HEK293T (cell line): ENCODE results near the gene TST.
"Not testable (repeated sequence)": the region's sequence is repeated elsewhere in the genome, so short reads cannot be mapped to it uniquely, and the experiment has no call there.

Experiments used
- CTCF ChIA-PET: fragments of 350-600 bp; formaldehyde crosslinking; extraction: SDS; loops from one replicate; lab custom pipeline; 2021; ENCODE audit warnings: antibody characterized with exemption, inconsistent platforms; lab: Yijun Ruan, JAX
- POLR2A ChIA-PET: fragments of 350-600 bp; formaldehyde crosslinking; extraction: SDS; loops from one replicate; lab custom pipeline; 2020; ENCODE audit warnings: antibody characterized with exemption, inconsistent platforms; lab: Yijun Ruan, JAX
- DNase-seq: peaks from one replicate; pipeline ENCODE4 v3.0.0; 2012; ENCODE audit warnings: mixed read lengths; ENCODE audit errors: extremely low spot score
- ARNT ChIP-seq: fragments of 450-650 bp; IDR thresholded peaks from 2 replicates; pipeline ENCODE4 v1.6.1; 2017; ENCODE audit warnings: mild to moderate bottlenecking
- BHLHE40 ChIP-seq: fragments of 450-650 bp; IDR thresholded peaks from 2 replicates; pipeline ENCODE4 v1.6.1; 2016; ENCODE audit warnings: mild to moderate bottlenecking, moderate library complexity, borderline replicate concordance
- CTBP1 ChIP-seq: fragments of 450-650 bp; IDR thresholded peaks from 2 replicates; pipeline ENCODE4 v1.6.1; 2016; ENCODE audit warnings: borderline replicate concordance
- ELF4 ChIP-seq: fragments of 450-650 bp; IDR thresholded peaks from 2 replicates; pipeline ENCODE4 v1.6.1; 2017; ENCODE audit warnings: antibody characterized with exemption
- FOXA1 ChIP-seq: fragments of 450-650 bp; IDR thresholded peaks from 2 replicates; pipeline ENCODE4 v1.6.1; 2016; ENCODE audit warnings: mild to moderate bottlenecking
- FOXK2 ChIP-seq: fragments of 450-650 bp; IDR thresholded peaks from 2 replicates; pipeline ENCODE4 v1.6.1; 2016; ENCODE audit warnings: mild to moderate bottlenecking
- FOXM1 ChIP-seq: fragments of 450-650 bp; IDR thresholded peaks from 2 replicates; pipeline ENCODE4 v1.6.1; 2017; ENCODE audit warnings: mild to moderate bottlenecking, borderline replicate concordance
- HDGF ChIP-seq: fragments of 450-650 bp; IDR thresholded peaks from 2 replicates; pipeline ENCODE4 v1.6.1; 2017; ENCODE audit warnings: antibody characterized with exemption, borderline replicate concordance
- L3MBTL2 ChIP-seq: fragments of 450-650 bp; conservative IDR thresholded peaks from 2 replicates; pipeline ENCODE4 v1.6.1; 2016; ENCODE audit warnings: mild to moderate bottlenecking
- LEF1 ChIP-seq: fragments of 450-650 bp; IDR thresholded peaks from 2 replicates; pipeline ENCODE4 v1.6.1; 2017; ENCODE audit warnings: mild to moderate bottlenecking, borderline replicate concordance
- NFRKB ChIP-seq: fragments of 450-650 bp; IDR thresholded peaks from 2 replicates; pipeline ENCODE4 v1.6.1; 2016; ENCODE audit warnings: mild to moderate bottlenecking, moderate library complexity
- PKNOX1 ChIP-seq: fragments of 450-650 bp; IDR thresholded peaks from 2 replicates; pipeline ENCODE4 v1.6.1; 2016
- SP1 ChIP-seq: fragments of 450-650 bp; IDR thresholded peaks from 2 replicates; pipeline ENCODE4 v1.6.1; 2017
- SUZ12 ChIP-seq: fragments of 450-650 bp; IDR thresholded peaks from 2 replicates; pipeline ENCODE4 v1.6.1; 2016; ENCODE audit warnings: mild to moderate bottlenecking
- TARDBP ChIP-seq: fragments of 450-650 bp; IDR thresholded peaks from 2 replicates; pipeline ENCODE4 v1.6.1; 2016
- ZNF384 ChIP-seq: fragments of 450-650 bp; IDR thresholded peaks from 2 replicates; pipeline ENCODE4 v1.6.1; 2016

The TST gene

DNA sequence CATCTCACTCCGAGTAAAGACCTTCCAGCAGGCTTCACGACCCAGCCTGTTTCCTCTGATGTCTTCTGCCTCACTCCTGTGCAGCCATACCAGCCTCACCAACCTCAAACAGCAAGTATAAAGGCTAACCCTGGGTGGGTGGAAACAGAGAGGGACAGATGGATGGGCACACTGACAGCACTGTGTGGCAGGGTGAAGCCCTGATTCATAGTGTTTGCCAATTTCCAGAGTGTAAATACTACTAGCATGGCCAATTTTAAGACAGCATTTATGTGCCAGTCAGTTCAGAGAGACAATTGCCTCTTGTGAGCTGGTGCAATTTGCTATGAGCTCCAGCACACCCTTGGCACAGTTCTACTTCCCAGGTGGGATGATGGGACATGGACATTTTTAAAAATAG lies 21.5 kb downstream of the TST start:
- ChIA-PET POLR2A (interaction anchor here (1.2 kb wide), 1 partner anchor 21 kb away, joined by 4 read pairs; the partner anchor contains the start of genes MPST and TST), CTCF (interaction anchor here (0.7 to 1.1 kb wide), 4 partner anchors 8 to 127 kb away, joined by 3 to 5 read pairs (median 4); no protein-coding TSS in a partner anchor)
- DNase-seq = no peak
- no peak for TF ChIP-seq FOXM1
- TF ChIP-seq TARDBP = no peak
- no peak for TF ChIP-seq LEF1
- TF ChIP-seq SUZ12 = no peak
- no peak for TF ChIP-seq ARNT
- no peak for TF ChIP-seq ELF4
- TF ChIP-seq FOXA1 = no peak
- TF ChIP-seq L3MBTL2 = no peak
- no peak for TF ChIP-seq NFRKB
- no peak for TF ChIP-seq SP1

DNA sequence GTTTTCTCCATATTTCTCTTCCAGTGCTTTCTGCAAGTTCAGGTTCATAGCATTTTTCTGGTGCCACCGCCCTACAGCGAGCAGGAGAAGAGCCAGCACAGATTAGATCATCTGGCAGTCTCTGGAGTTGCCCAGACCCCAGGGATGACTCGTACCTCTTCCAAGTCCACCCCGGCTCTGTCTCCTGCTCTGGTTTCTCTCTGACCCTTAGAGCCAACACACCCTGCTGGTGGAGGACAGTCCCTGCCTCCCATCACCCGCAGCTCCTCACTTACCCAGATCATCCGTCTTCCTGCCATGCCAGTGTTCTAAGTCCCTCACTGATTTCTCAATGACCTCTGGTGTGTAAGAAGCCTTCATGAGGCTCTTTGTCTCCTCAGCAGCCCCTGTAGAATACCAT lies 28.0 kb downstream of the TST start:
- TF ChIP-seq ARNT = no peak
- CTCF ChIA-PET = no interaction called here
- POLR2A ChIA-PET = interaction anchor here (1.4 kb wide), 1 partner anchor 28 kb away, joined by 4 read pairs; the partner anchor contains the start of gene TST
- no peak for DNase-seq

GRCh38 chr22:36990457-36990856 lies 28.8 kb downstream of the TST start:
- ChIA-PET CTCF (interaction anchor here (1.2 kb wide), 1 partner anchor 12 kb away, joined by 4 read pairs; no protein-coding TSS in a partner anchor), POLR2A (interaction anchor here (1.4 kb wide), 1 partner anchor 28 kb away, joined by 4 read pairs; the partner anchor contains the start of gene TST)
- TF ChIP-seq PKNOX1 (no peak), SP1 (no peak), TARDBP (no peak), FOXA1 (no peak), ELF4 (no peak), ARNT (no peak), CTBP1 (no peak), HDGF (no peak), SUZ12 (no peak), NFRKB (no peak), ZNF384 (no peak), FOXM1 (no peak), BHLHE40 (no peak), LEF1 (no peak), L3MBTL2 (no peak), FOXK2 (no peak)
- DNase-seq = no peak

- POLR2A ChIA-PET, DNase-seq, CTCF ChIA-PET: not testable (repeated sequence)
Measured at GRCh38 chr22:36989012-36989411, 30.2 kb downstream of the TST start.

DNA sequence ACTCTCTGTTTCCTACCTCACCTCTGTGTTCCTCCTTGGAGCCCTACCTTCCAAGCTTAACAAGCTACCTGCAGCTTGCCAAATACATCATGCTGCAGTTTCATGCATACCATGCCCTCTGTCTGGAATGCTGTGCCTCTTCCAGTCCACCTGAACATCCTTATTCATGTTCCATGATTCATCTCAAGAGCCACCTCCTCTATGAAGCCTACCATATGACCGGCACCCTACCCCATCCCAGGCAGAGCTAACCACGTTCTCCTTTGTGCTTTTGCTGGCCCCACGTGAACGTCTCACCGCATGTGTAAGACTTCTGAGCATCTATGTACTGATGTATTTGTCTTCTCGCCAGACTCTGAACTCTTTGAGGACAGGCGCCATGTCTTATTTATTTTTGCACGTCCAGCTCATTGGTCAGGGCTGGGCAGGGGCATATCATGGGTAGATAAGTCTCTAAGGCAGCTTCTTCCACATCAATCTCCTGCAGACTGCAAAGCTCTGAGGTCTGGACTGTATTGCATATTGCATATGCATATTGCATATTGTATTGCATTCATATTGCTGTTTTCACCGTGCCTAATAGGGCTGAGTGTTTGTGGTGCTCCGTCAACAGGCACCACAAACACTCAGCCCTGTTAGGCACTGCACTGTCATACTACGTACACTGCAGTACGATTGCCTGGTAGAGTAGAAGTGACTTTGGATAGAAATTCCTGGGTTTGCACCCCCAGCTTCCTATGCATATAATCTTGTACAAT lies 31.0 kb downstream of the TST start:
- no peak for TF ChIP-seq L3MBTL2
- TF ChIP-seq SP1 = no peak
- TF ChIP-seq FOXM1 = no peak
- TF ChIP-seq SUZ12 = no peak
- no peak for DNase-seq
- ChIA-PET POLR2A (no interaction called here), CTCF (no interaction called here)

DNA sequence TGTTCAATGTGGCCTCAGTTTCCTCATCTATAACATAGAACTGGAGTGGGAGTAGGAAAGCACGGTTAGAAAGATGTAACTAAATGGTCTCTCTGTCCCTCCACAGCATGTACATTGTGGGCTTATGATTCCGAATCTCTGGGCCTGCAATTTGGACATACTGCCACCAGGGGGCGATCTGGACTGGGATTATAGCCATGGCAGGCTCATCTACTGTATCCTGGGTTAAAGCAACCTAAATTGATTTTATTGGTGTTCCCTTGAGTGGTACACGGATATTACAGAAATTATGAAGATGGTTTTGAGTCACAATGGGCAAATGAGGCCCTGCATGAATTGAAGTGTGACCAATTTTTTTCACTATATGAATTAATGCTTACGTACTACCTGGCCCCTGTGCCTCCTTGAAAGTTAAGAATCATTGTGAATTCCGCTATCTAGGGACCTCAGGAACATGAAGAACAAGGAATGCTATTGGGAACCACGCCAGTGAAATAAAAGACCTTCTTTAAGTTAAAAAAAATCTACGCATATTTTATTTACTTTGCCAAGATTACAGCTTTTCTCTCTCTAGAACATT lies 32.9 kb downstream of the TST start:
- ChIA-PET CTCF (interaction anchor here (0.7 kb wide), 1 partner anchor 57 kb away, joined by 5 read pairs; no protein-coding TSS in a partner anchor), POLR2A (no interaction called here)
- DNase-seq = no peak
- TF ChIP-seq L3MBTL2 (no peak), FOXM1 (no peak), ZNF384 (no peak), LEF1 (no peak), BHLHE40 (no peak), SUZ12 (no peak), ELF4 (no peak), HDGF (no peak), NFRKB (no peak), FOXK2 (no peak), ARNT (no peak), TARDBP (no peak), FOXA1 (no peak), SP1 (no peak), CTBP1 (no peak), PKNOX1 (no peak)

GRCh38 chr22:36985211-36985889 lies 33.9 kb downstream of the TST start:
- POLR2A ChIA-PET = no interaction called here
- no peak for DNase-seq
- TF ChIP-seq LEF1 (no peak), FOXK2 (no peak), PKNOX1 (no peak), ZNF384 (no peak), FOXA1 (no peak), CTBP1 (no peak), SUZ12 (no peak), TARDBP (no peak), L3MBTL2 (no peak), NFRKB (no peak), BHLHE40 (no peak), ARNT (no peak), ELF4 (no peak), HDGF (no peak), FOXM1 (no peak), SP1 (no peak)
- CTCF ChIA-PET = interaction anchor here (0.7 kb wide), 1 partner anchor 58 kb away, joined by 5 read pairs; no protein-coding TSS in a partner anchor
